ENCODE measurements around the gene FBXL7.

DNA sequence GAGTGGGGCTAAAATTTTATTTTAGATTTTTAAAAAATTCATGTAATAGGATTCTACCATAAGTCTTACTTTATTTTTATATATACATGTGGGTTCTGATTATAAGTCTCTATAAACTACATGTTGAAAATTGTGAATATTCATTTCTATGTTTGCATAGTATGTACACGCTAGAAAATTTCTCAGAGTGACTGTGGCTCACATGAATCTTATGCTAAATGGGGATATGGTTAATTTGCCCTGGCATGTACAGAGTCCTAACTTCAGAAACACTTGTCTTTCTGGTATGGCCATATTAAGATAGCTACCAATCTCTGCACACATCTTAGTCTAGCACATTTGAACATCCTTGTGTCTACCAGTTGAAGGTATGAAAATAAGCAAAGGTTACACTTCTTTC lies 154.8 kb downstream of the FBXL7 start:
- TF ChIP-seq EZH2phosphoT487 (IDR thresholded peaks at IDR 0.05; ENCODE audit: insufficient read depth, low read depth) (no peak), EZH2 (IDR thresholded peaks at IDR 0.05; ENCODE audit: insufficient read depth, poor library complexity, severe bottlenecking) (no peak)

Data from GM23248 (cell line).